Panc1 (cell line): Measurements from ENCODE around the gene FBXO9.

ENCODE experiments used
- CTCF ChIP-seq: fragments of 450-650 bp; IDR thresholded peaks from 2 replicates; pipeline ENCODE4 v1.5.1; 2017; ENCODE audit warnings: mild to moderate bottlenecking
- POLR2AphosphoS5 ChIP-seq: IDR thresholded peaks from 2 replicates; pipeline ENCODE4 v1.6.1; 2012; ENCODE audit warnings: mild to moderate bottlenecking, low read depth, low read length, moderate library complexity

GRCh38 chr6:53054532-53054931, 10.7 kb upstream of the FBXO9 start:
- TF ChIP-seq CTCF (no peak), POLR2AphosphoS5 (no peak)
